GM10248 (cell line): ENCODE measurements around the gene ME3.

Experiments
- CTCF ChIA-PET: fragments of 300-600 bp; sonication (Branson Sonifier 250); formaldehyde crosslinking; extraction: SDS; loops from one replicate; lab custom pipeline; 2021; ENCODE audit warnings: antibody characterized with exemption; lab: Yijun Ruan, JAX
- POLR2A ChIA-PET: fragments of 350-650 bp; sonication (Branson Sonifier 250); formaldehyde crosslinking; extraction: SDS; loops from one replicate; lab custom pipeline; 2020; ENCODE audit warnings: antibody characterized with exemption; lab: Yijun Ruan, JAX
- DNase-seq: peaks from one replicate; pipeline ENCODE4 v3.0.0; 2012; ENCODE audit errors: extremely low spot score
- TF ChIP-seq, protein P1 (sequence below): IDR thresholded peaks from 2 replicates; pipeline ENCODE4 v1.5.1; 2012; ENCODE audit warnings: mild to moderate bottlenecking, low read depth; ENCODE audit errors: extremely low read depth, missing control alignments, control extremely low read depth

The ME3 gene

DNA sequence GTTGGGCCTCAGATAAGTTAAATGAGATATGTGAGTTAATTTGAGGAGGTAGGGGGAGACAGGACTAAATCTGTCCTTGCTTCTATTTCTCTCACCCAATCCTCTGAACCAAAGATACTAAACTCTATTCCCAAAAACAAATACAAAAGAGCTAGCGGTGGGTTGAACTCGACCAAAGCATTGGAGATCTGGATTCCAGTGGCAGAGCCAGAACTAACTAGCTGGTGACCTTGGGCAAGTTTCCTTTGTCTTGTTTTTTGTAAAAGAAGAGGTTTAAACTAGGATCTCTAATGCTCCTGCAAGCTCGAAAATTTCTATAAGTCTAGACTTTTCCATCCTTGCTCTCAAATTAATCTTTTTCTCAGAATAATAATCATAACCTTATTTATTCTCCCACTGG is 1.5 kb downstream of the ME3 start:
- DNase-seq: no peak
- TF ChIP-seq, protein P1, sequence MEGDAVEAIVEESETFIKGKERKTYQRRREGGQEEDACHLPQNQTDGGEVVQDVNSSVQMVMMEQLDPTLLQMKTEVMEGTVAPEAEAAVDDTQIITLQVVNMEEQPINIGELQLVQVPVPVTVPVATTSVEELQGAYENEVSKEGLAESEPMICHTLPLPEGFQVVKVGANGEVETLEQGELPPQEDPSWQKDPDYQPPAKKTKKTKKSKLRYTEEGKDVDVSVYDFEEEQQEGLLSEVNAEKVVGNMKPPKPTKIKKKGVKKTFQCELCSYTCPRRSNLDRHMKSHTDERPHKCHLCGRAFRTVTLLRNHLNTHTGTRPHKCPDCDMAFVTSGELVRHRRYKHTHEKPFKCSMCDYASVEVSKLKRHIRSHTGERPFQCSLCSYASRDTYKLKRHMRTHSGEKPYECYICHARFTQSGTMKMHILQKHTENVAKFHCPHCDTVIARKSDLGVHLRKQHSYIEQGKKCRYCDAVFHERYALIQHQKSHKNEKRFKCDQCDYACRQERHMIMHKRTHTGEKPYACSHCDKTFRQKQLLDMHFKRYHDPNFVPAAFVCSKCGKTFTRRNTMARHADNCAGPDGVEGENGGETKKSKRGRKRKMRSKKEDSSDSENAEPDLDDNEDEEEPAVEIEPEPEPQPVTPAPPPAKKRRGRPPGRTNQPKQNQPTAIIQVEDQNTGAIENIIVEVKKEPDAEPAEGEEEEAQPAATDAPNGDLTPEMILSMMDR: no peak
- POLR2A ChIA-PET: no interaction called here
- CTCF ChIA-PET: no interaction called here

DNA sequence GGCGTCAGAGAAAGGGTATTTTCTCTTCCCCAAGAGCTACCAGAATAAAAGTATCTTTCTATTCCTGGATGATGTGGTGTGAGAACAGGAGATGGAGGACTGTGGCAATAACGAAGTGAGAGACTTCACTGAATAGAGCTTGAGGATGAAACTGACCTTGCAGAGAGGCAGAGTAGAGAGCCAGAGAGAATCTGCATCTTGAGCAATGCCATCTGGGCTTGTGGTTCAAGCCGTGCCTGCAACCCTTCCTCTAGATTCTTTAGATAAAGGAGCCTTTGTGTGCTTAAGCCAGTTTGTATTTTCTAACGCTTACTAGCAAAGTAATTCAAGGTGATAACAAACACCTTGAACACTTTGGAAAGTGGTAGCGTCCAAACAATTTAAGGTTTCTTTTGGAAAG is 2.2 kb downstream of the ME3 start:
- ChIA-PET POLR2A (no interaction called here), CTCF (no interaction called here)
- TF ChIP-seq, protein P1: no peak
- DNase-seq: no peak

DNA sequence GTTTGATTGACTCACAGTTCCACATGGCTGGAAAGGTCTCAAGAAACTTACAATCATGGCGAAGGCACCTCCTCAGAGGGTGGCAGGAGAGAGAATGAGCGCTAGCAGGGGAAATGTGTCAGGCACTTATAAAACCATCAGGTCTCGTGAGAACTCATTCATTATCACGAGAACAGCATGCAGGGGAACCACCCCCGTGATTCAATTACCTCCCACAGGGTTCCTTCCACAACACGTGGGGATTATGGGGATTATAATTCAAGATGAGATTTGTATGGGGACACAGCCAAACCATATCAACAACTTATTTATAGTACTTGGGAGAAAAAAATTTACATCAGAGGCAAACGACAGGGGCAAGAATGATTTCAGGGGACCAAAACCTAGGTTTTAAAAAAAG is 3.0 kb downstream of the ME3 start:
- TF ChIP-seq, protein P1: no peak
- CTCF ChIA-PET: no interaction called here
- POLR2A ChIA-PET: no interaction called here
- no peak for DNase-seq

DNA sequence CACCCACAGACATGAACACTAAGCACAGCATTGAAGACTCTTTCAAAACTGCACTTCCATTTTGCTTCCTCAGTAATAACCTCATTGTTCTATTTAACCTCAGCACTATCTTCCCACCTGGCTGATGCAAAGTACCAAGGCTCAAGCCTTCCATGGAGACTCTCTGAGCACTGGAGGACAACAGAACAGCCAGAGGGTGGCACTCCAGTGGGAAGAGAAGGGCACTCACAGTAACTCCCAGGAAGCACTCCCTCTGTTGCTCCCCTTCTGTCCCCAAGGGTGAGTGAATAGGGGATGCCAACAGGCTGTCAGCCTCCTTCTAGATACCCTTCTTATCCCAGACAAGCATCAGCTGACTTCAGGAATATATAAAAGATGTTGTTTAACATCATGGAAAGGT is 3.5 kb downstream of the ME3 start:
- no peak for DNase-seq
- POLR2A ChIA-PET: no interaction called here
- TF ChIP-seq, protein P1: no peak
- CTCF ChIA-PET: interaction anchor here (0.6 to 0.7 kb wide), 2 partner anchors 685 to 1746 kb away, joined by 3 read pairs; no protein-coding TSS in a partner anchor

DNA sequence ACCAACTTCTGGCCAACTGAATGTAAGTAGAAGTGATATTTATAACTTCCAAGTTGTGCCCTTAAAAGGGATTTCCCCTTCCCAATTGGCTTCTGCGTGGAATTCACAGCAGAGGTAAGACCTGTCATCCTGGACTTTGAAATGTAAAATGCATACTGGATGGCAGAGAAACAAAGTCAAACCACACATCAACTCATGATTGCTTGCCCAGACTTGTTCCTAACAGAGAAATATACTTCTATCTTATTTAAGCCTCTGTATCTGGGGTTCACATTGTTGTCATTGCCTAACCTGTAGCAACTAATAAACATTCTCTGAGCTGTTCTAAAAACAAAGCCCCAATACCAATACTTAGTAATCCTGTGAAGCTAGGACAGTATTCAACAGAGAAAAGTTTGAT is 6.2 kb downstream of the ME3 start:
- POLR2A ChIA-PET: no interaction called here
- TF ChIP-seq, protein P1: no peak
- CTCF ChIA-PET: interaction anchor here (1.1 to 1.2 kb wide), 2 partner anchors 29 to 159 kb away, joined by 3 to 4 read pairs; no protein-coding TSS in a partner anchor
- DNase-seq: no peak

DNA sequence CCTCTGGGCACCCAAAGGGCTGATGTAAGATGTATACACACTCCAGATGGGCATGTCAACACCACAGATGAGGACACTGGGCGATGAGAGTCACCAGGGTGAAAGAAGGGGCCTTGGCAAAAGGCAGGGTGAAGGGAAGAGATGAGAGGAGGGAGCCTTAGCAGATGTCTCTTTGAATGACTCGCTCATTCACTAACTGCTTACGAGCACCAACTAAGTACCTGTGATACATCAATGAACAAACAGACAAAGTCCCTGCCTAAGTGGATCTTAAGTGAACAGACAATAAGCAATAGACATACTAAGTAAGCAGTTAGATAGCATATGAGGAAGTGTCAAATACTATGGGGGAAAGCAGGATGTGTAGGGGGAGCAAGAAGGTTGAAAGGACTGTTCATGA is 7.5 kb downstream of the ME3 start:
- CTCF ChIA-PET: no interaction called here
- TF ChIP-seq, protein P1: no peak
- no peak for DNase-seq
- POLR2A ChIA-PET: no interaction called here

DNA sequence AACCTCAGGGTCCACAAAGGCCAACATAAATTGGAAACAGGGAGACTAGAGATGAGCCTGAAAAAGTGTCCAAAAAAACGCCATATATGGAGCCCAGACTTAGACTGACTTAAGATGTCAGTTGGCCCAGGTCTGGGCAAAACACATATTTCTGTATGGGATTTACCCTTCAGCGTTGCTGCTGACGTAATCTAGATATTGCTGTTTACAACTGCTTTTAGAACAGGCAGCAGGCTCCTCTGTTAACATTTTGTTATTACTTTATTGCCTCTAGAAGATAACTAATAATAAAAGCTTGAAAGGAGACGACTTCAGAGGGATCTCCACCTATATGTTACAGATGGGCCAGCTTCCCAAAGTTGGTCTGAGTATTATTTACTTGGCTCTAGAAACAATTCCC is 8.7 kb downstream of the ME3 start:
- TF ChIP-seq, protein P1: no peak
- no peak for DNase-seq
- ChIA-PET CTCF (no interaction called here), POLR2A (no interaction called here)
